Tibial nerve (tissue), 4 donors: Measurements from ENCODE around the gene SOD3. TPM values are rescaled to one million over a fixed set of nuclear protein-coding genes. Genes with fewer than 3 reads are reported as not detected.

Source experiments
- DNase-seq, 2 donors: peaks; one replicate each; pipeline ENCODE4 v3.0.0-alpha.2; 2019; ENCODE audit warnings: low spot score in 2 of 2
- H3K27ac ChIP-seq, 4 donors: fragments of 200-600 bp; sonication (generic) in 3 of 4; one replicate each; pipeline ENCODE4 v1.5.1; 2017 to 2019; ENCODE audit warnings: mild to moderate bottlenecking in 1 of 4
- H3K27me3 ChIP-seq, 2 donors: fragments of 200-600 bp; sonication (generic) in 1 of 2; one replicate each; pipeline versions ENCODE4 v1.5.1 to v1.6.0; 2017 to 2019
- H3K36me3 ChIP-seq, 3 donors: fragments of 200-600 bp; sonication (generic); one replicate each; pipeline ENCODE4 v1.5.1; 2018 to 2019
- H3K4me1 ChIP-seq, 4 donors: fragments of 200-600 bp; sonication (generic) in 3 of 4; one replicate each; pipeline ENCODE4 v1.5.1; 2017 to 2019
- H3K4me3 ChIP-seq, 4 donors: fragments of 200-600 bp; sonication (generic) in 3 of 4; one replicate each; pipeline ENCODE4 v1.5.1; 2017 to 2019; ENCODE audit warnings: mild to moderate bottlenecking in 1 of 4, moderate library complexity in 1 of 4
- H3K9me3 ChIP-seq, 4 donors: fragments of 200-600 bp; sonication (generic) in 3 of 4; one replicate each; pipeline ENCODE4 v1.5.1; 2017 to 2019
- EP300 ChIP-seq, 2 donors: sonication (generic); formaldehyde crosslinking; IDR thresholded peaks; one replicate each; pipeline ENCODE4 v1.6.1; 2017; ENCODE audit warnings: antibody characterized with exemption in 2 of 2, mild to moderate bottlenecking in 1 of 2
- POLR2A ChIP-seq, 2 donors: fragments of 450-650 bp; IDR thresholded peaks; one replicate each; pipeline ENCODE4 v1.6.1; 2017; ENCODE audit warnings: antibody characterized with exemption in 2 of 2, mild to moderate bottlenecking in 2 of 2, moderate library complexity in 2 of 2
- WGBS, 2 donors: methylation state at CpG; one replicate each; pipeline ENCODE4 v1.1.5; 2018; 5-methylcytosine and 5-hydroxymethylcytosine counted together
- total RNA-seq, 4 donors: library from RNA; depleted of rRNA; stranded (reverse); fragments of >200 nt; gene quantifications; one replicate each; pipeline ENCODE4 v1.1.0, GENCODE V29; 2016
- TF ChIP-seq, protein P1 (sequence below), 5 experiments: fragments of 200-600 bp in 3 of 5; fragments of 450-650 bp in 2 of 5; sonication (generic) in 3 of 5; IDR thresholded peaks; one replicate each; pipeline ENCODE4 v1.5.1; 2016 to 2019; ENCODE audit warnings: antibody characterized with exemption in 5 of 5, mild to moderate bottlenecking in 3 of 5, moderate library complexity in 2 of 5

The SOD3 gene
- total RNA-seq, 4 donors from 2014 or later = 208 to 359 (median 326) TPM

DNA sequence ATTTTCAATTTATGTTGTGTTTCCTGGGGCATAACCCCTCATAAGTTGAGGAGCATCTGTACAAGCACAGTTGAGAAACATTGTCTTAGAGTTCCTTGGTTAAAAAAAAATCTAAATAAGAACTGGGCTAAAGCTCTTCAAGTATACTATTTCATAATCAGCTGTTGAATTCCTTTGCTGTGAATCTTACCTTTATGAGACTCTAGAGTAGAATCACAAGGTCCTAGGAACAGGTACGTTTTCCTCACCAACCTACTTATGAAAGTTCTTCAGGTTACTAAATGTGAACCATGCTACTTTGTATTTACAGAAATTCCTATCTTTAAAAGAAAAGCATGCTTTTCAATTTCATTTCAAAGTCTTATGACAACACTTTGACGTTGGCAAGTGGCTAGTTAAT lies 20.9 kb upstream of the SOD3 start:
- WGBS, 2 donors = 35 to 40% methylated on average over 2 of the region's 2 CpGs
- DNase-seq = no peak
- peaks cover 0 to 33% (median 12%) of the 10 kb centered on the region in 4 donors for H3K4me1 ChIP-seq
- no peaks in the 10 kb centered on the region for H3K36me3 ChIP-seq
- no peaks in the 10 kb centered on the region for H3K9me3 ChIP-seq
- no peaks in the 10 kb centered on the region for H3K27me3 ChIP-seq
- no peak overlapping the region for H3K4me3 ChIP-seq
- no peak overlapping the region for H3K27ac ChIP-seq
- no peak for TF ChIP-seq EP300 (IDR thresholded peaks at IDR 0.05)
- TF ChIP-seq POLR2A (IDR thresholded peaks at IDR 0.05) = no peak
- TF ChIP-seq, protein P1, sequence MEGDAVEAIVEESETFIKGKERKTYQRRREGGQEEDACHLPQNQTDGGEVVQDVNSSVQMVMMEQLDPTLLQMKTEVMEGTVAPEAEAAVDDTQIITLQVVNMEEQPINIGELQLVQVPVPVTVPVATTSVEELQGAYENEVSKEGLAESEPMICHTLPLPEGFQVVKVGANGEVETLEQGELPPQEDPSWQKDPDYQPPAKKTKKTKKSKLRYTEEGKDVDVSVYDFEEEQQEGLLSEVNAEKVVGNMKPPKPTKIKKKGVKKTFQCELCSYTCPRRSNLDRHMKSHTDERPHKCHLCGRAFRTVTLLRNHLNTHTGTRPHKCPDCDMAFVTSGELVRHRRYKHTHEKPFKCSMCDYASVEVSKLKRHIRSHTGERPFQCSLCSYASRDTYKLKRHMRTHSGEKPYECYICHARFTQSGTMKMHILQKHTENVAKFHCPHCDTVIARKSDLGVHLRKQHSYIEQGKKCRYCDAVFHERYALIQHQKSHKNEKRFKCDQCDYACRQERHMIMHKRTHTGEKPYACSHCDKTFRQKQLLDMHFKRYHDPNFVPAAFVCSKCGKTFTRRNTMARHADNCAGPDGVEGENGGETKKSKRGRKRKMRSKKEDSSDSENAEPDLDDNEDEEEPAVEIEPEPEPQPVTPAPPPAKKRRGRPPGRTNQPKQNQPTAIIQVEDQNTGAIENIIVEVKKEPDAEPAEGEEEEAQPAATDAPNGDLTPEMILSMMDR (IDR thresholded peaks at IDR 0.05) = no peak

DNA sequence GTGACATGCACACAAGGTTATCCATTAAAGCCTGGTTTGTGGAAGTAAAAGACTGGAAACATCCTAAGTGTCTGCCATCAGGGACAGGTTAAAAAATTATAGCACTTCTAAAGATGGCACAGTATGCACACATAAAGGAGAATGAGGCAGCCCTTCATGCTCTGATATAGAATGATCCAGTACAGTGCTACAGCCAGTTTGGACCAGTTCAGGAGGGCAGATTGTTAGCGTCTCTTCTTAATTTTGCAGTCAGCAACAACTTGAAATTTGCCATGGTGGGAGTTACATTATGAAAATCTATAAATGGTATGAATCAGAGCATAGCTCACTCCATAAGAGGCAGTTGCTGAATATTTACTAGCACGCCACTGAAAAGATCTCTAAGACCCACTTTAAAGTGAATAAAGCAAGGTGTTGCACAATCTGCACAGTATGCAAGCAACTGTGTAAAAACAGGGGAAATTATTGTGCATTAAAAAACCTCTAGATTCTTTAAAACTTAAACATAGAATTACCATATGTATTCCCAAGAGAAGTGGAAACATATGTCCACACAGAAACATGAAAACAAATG lies 20.3 kb upstream of the SOD3 start:
- Histone ChIP-seq H3K4me3 (no peak overlapping the region), H3K36me3 (no peaks in the 10 kb centered on the region), H3K27me3 (no peaks in the 10 kb centered on the region), H3K4me1 (peaks cover 0 to 34% (median 12%) of the 10 kb centered on the region in 4 donors), H3K27ac (no peak overlapping the region), H3K9me3 (no peaks in the 10 kb centered on the region)
- TF ChIP-seq, protein P1 (IDR thresholded peaks at IDR 0.05) = no peak
- TF ChIP-seq EP300 (IDR thresholded peaks at IDR 0.05) (no peak), POLR2A (IDR thresholded peaks at IDR 0.05) (no peak)
- 88 to 94% methylated on average over 2 of the region's 2 CpGs for WGBS, 2 donors
- DNase-seq = no peak

DNA sequence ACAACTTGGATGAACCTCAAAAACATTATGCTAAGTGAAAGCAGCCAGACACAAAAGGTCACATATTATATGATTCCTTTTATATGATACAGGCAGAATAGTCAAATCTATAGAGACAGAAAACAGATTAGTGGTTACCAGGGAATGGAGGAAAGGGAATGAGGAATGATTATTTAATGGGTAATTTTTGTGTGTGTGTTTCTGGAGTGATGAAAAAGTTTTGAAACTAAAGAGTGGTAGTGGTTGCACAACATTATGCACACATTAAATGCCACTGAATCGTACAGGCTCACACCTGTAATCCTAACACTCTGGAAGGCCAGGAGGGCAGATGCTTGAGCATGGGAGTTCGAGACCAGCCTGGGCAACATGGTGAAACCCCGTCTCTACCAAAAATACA lies 19.6 kb upstream of the SOD3 start:
- H3K36me3 ChIP-seq = no peaks in the 10 kb centered on the region
- DNase-seq = no peak
- 93 to 95% methylated on average over 3 of the region's 3 CpGs for WGBS, 2 donors
- H3K9me3 ChIP-seq = no peaks in the 10 kb centered on the region
- TF ChIP-seq, protein P1 (IDR thresholded peaks at IDR 0.05) = no peak
- TF ChIP-seq POLR2A (IDR thresholded peaks at IDR 0.05) (no peak), EP300 (IDR thresholded peaks at IDR 0.05) (no peak)
- H3K27me3 ChIP-seq = no peaks in the 10 kb centered on the region
- H3K4me1 ChIP-seq = peaks cover 0 to 34% (median 14%) of the 10 kb centered on the region in 4 donors
- H3K4me3 ChIP-seq = no peak overlapping the region
- H3K27ac ChIP-seq = no peak overlapping the region

DNA sequence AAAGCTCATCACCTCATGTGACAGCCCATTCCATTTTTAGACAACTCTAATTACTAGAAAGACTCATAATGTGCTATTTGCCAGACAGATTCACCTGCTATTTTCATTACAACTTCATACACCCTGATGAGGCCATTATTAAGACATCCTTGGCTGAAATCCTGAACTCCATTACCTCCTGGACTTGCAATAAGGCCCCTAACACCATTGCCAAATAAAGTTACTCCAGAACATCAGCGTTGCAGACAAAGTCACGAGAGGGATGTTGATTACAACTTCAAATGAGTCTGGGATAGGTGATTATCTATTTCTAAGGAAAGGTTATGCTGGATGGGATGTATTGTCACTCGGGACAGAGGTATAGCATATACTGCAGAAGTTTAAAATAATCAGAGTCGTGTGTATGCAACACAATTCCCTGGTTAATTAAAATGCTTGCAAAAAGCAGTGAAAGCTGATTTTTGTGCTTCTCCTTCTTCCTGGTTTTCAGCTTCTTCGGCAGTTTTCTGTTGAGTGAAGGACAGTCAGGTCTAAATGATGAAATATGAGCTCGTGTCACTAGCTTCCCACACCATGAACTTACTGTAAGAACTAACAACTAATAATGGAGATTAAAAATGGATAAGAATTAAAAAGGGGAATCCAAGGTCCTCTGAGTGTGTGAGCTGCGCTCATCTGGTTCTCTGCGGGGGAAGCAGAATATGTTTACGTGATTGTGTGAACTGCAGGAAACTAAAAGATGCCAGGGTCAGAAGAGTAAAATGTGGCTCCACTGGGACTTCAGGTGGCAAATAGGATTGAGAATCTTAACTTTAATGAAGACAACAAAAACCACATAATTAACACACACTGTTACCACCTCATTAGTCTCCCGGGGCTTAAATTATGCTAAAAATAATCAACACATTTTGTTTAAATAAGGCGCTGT lies 17.6 kb upstream of the SOD3 start:
- Histone ChIP-seq H3K4me1 (peaks cover 0 to 54% (median 26%) of the 10 kb centered on the region in 4 donors), H3K36me3 (no peaks in the 10 kb centered on the region), H3K27ac (peak overlapping the region in 2 of 4 donors; percentile 74 to 76), H3K9me3 (no peaks in the 10 kb centered on the region), H3K4me3 (no peak overlapping the region), H3K27me3 (no peaks in the 10 kb centered on the region)
- TF ChIP-seq POLR2A (IDR thresholded peaks at IDR 0.05) (no peak), EP300 (IDR thresholded peaks at IDR 0.05) (peak in 1 of 2 donors; percentile 54)
- TF ChIP-seq, protein P1 (IDR thresholded peaks at IDR 0.05) = no peak
- no peak for DNase-seq
- WGBS, 2 donors = 56 to 63% methylated on average over 11 of the region's 11 CpGs
